PC-9 (cell line): ENCODE measurements around the gene B4GALNT3. TPM values are rescaled to one million over a fixed set of nuclear protein-coding genes. Genes with fewer than 3 reads are reported as not detected.

Experiments used
- BruUV-seq: library from RNA; stranded (reverse); fragments of 400-500 nt; replicated peaks from 2 replicates; lab custom pipeline; 2021; lab: Mats Ljungman, UMichigan
- CTCF ChIA-PET: fragments of 300-600 bp; sonication (Branson Sonifier 250); formaldehyde crosslinking; loops from one replicate; lab custom pipeline; 2022; ENCODE audit warnings: antibody characterized with exemption; lab: Charles Lee
- POLR2A ChIA-PET: fragments of 300-600 bp; sonication (Branson Sonifier 250); formaldehyde crosslinking; loops from one replicate; lab custom pipeline; 2022; ENCODE audit warnings: antibody characterized with exemption; ENCODE audit not compliant: unreplicated experiment; lab: Charles Lee
- DNase-seq, 2 experiments: peaks; one replicate each; pipeline versions ENCODE4 v3.0.0 to v3.0.0-alpha.2; 2015 to 2022; ENCODE audit warnings: mixed read lengths in 1 of 2
- H2AFZ ChIP-seq: fragments of 200-600 bp; sonication (generic); 2 replicates; pipeline ENCODE4 v1.8.1; 2017; ENCODE audit warnings: antibody characterized with exemption
- H3F3A ChIP-seq: fragments of 200-600 bp; sonication (generic); 2 replicates; pipeline ENCODE4 v1.8.1; 2017; ENCODE audit warnings: antibody characterized with exemption, mild to moderate bottlenecking, low read depth; ENCODE audit not compliant: insufficient read depth
- H3K27ac ChIP-seq: fragments of 200-600 bp; sonication (generic); 2 replicates; pipeline ENCODE4 v1.6.1; 2016; ENCODE audit warnings: mixed run types
- H3K27me3 ChIP-seq: fragments of 200-600 bp; sonication (generic); 2 replicates; pipeline ENCODE4 v1.6.1; 2016; ENCODE audit warnings: low read depth, mixed run types; ENCODE audit not compliant: insufficient read depth
- H3K36me3 ChIP-seq: fragments of 200-600 bp; sonication (generic); 2 replicates; pipeline ENCODE4 v1.6.1; 2016; ENCODE audit warnings: low read depth, mixed run types
- H3K4me1 ChIP-seq: fragments of 200-600 bp; sonication (generic); replicated peaks from 2 replicates; pipeline ENCODE4 v1.6.1; 2016; ENCODE audit warnings: mixed run types; ENCODE audit not compliant: insufficient read depth
- H3K4me2 ChIP-seq: fragments of 200-600 bp; sonication (generic); 2 replicates; pipeline ENCODE4 v1.6.1; 2017; ENCODE audit warnings: mixed run types
- H3K4me3 ChIP-seq: fragments of 200-600 bp; sonication (generic); 2 replicates; pipeline ENCODE4 v1.6.1; 2016; ENCODE audit warnings: mixed run types
- H3K79me2 ChIP-seq: fragments of 200-600 bp; sonication (generic); 2 replicates; pipeline ENCODE4 v1.6.1; 2017; ENCODE audit warnings: low read depth, mixed run types
- H3K9me2 ChIP-seq: fragments of 200-600 bp; sonication (generic); 2 replicates; pipeline ENCODE4 v1.8.1; 2017; ENCODE audit warnings: mild to moderate bottlenecking; ENCODE audit not compliant: insufficient read depth
- H3K9me3 ChIP-seq: fragments of 200-600 bp; sonication (generic); 2 replicates; pipeline ENCODE4 v1.8.1; 2016; ENCODE audit warnings: low read depth; ENCODE audit not compliant: insufficient read depth
- H4K20me1 ChIP-seq: fragments of 200-600 bp; sonication (generic); 2 replicates; pipeline ENCODE4 v1.8.1; 2017; ENCODE audit not compliant: insufficient read depth
- CTCF ChIP-seq: fragments of 200-600 bp; sonication (generic); conservative IDR thresholded peaks from 2 replicates; pipeline ENCODE4 v1.6.1; 2017; ENCODE audit warnings: mixed run types, antibody characterized with exemption, mild to moderate bottlenecking, moderate library complexity
- EZH2 ChIP-seq: fragments of 200-600 bp; sonication (generic); IDR thresholded peaks from 2 replicates; pipeline ENCODE4 v1.8.0; 2017; ENCODE audit warnings: antibody characterized with exemption, low read depth
- intact Hi-C: fragments of 100-400 bp; cut with micrococcal nuclease; formaldehyde crosslinking; loops from one replicate; pipeline ENCODE4 v1.10.0; 2022; ENCODE audit not compliant: unreplicated experiment
- total RNA-seq: library from RNA; stranded (reverse); gene quantifications from 2 replicates; pipeline ENCODE4 v1.2.3, GENCODE V29; 2021

B4GALNT3 gene
- total RNA-seq, 1 experiment from 2014 or later: 8.0 TPM

- TF ChIP-seq CTCF (no peak), EZH2 (no peak)
- no peak for DNase-seq
- Histone ChIP-seq H3K4me1 (no peaks in the 10 kb centered on the region), H3K27me3 (no peaks in the 10 kb centered on the region), H3K27ac (no peak overlapping the region), H3F3A (no peaks in the 10 kb centered on the region), H3K36me3 (no peaks in the 10 kb centered on the region), H2AFZ (no peak overlapping the region), H3K4me2 (no peak overlapping the region), H3K9me2 (no peaks in the 10 kb centered on the region), H3K9me3 (peaks cover 4% of the 10 kb centered on the region; the same call in 1 of the 2 replicates), H3K79me2 (no peaks in the 10 kb centered on the region), H4K20me1 (no peaks in the 10 kb centered on the region), H3K4me3 (no peak overlapping the region)
- BruUV-seq: no TSS peak
- CTCF ChIA-PET: no interaction called here
- intact Hi-C loops: no loop called here
- POLR2A ChIA-PET: interaction anchor here (0.6 kb wide), 1 partner anchor 68 kb away, joined by 4 read pairs; no protein-coding TSS in a partner anchor
These were observed 72.3 kb downstream of the B4GALNT3 start for GRCh38 chr12:531951-532585.

- intact Hi-C loops: no loop called here
- no peak for DNase-seq
- Histone ChIP-seq H3K36me3 (no peaks in the 10 kb centered on the region), H3K9me3 (peaks cover 4% of the 10 kb centered on the region; the same call in 1 of the 2 replicates), H3K9me2 (no peaks in the 10 kb centered on the region), H2AFZ (no peak overlapping the region), H4K20me1 (no peaks in the 10 kb centered on the region), H3K27me3 (no peaks in the 10 kb centered on the region), H3F3A (peaks cover under 1% of the 10 kb centered on the region; the same call in 1 of the 2 replicates), H3K4me3 (no peak overlapping the region), H3K79me2 (no peaks in the 10 kb centered on the region), H3K4me2 (no peak overlapping the region), H3K27ac (no peak overlapping the region), H3K4me1 (peaks cover 8% of the 10 kb centered on the region)
- TF ChIP-seq CTCF: no peak
- TF ChIP-seq EZH2: no peak
- CTCF ChIA-PET: no interaction called here
- POLR2A ChIA-PET: no interaction called here
- BruUV-seq: no TSS peak
These were observed 73.3 kb downstream of the B4GALNT3 start for GRCh38 chr12:532908-533565.

- BruUV-seq: no TSS peak
- Histone ChIP-seq H4K20me1 (no peaks in the 10 kb centered on the region), H3F3A (peaks cover 5% of the 10 kb centered on the region), H2AFZ (no peak overlapping the region), H3K9me2 (no peaks in the 10 kb centered on the region), H3K4me3 (no peak overlapping the region), H3K36me3 (no peaks in the 10 kb centered on the region), H3K27me3 (no peaks in the 10 kb centered on the region), H3K9me3 (peaks cover 4% of the 10 kb centered on the region; the same call in 1 of the 2 replicates), H3K4me2 (no peak overlapping the region), H3K79me2 (no peaks in the 10 kb centered on the region), H3K4me1 (peaks cover 15% of the 10 kb centered on the region), H3K27ac (no peak overlapping the region)
- TF ChIP-seq CTCF (no peak), EZH2 (no peak)
- CTCF ChIA-PET: no interaction called here
- POLR2A ChIA-PET: no interaction called here
- DNase-seq: no peak
- intact Hi-C loops: no loop called here
These were observed 74.0 kb downstream of the B4GALNT3 start for GRCh38 chr12:533718-534117.
